SK-N-SH (cell line): ENCODE measurements around the gene C5orf58.

Experiments
- EZH2phosphoT487 ChIP-seq: fragments of 200-600 bp; sonication (generic); IDR thresholded peaks from 2 replicates; pipeline ENCODE4 v1.6.1; 2017; ENCODE audit warnings: low read depth, mixed run types, mild to moderate bottlenecking, antibody characterized with exemption, moderate library complexity, borderline replicate concordance
- JUND ChIP-seq: IDR thresholded peaks from 2 replicates; pipeline ENCODE4 v1.4.0; 2012
- NFIC ChIP-seq: IDR thresholded peaks from 2 replicates; pipeline ENCODE4 v1.4.0; 2012; ENCODE audit warnings: borderline replicate concordance
- NRF1 ChIP-seq: IDR thresholded peaks from 2 replicates; pipeline ENCODE4 v1.6.1; 2012; ENCODE audit warnings: low read depth, mild to moderate bottlenecking, low read length
- RAD21 ChIP-seq: IDR thresholded peaks from 2 replicates; pipeline ENCODE4 v1.6.1; 2012; ENCODE audit warnings: mild to moderate bottlenecking, low read length
- TF ChIP-seq, protein P1 (sequence below): fragments of 200-600 bp; sonication (generic); IDR thresholded peaks from 2 replicates; pipeline ENCODE4 v1.6.1; 2017; ENCODE audit warnings: antibody characterized with exemption, mild to moderate bottlenecking, moderate library complexity

DNA sequence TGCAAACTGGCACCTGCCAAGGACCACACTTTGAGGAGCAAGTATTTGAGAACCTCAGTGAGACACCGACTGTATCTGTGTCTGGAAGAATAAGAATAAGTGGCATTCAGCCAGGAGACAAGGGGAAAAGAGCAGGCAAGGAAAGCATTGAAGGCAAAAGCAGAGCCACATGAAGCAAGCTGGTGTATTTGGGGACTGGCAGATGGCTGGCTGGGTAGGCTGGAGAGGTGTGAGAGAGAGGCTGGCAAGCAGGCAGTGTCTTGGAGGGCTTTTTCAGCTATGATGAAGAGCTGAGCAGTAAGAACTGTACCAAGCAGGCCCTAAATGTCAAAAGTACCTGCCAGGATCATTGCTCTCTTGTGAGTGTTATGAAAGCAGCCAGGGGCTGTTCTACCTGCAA is 14.1 kb upstream of the C5orf58 start:
- TF ChIP-seq NFIC (no peak), RAD21 (no peak), EZH2phosphoT487 (no peak), JUND (no peak), NRF1 (no peak)
- TF ChIP-seq, protein P1, sequence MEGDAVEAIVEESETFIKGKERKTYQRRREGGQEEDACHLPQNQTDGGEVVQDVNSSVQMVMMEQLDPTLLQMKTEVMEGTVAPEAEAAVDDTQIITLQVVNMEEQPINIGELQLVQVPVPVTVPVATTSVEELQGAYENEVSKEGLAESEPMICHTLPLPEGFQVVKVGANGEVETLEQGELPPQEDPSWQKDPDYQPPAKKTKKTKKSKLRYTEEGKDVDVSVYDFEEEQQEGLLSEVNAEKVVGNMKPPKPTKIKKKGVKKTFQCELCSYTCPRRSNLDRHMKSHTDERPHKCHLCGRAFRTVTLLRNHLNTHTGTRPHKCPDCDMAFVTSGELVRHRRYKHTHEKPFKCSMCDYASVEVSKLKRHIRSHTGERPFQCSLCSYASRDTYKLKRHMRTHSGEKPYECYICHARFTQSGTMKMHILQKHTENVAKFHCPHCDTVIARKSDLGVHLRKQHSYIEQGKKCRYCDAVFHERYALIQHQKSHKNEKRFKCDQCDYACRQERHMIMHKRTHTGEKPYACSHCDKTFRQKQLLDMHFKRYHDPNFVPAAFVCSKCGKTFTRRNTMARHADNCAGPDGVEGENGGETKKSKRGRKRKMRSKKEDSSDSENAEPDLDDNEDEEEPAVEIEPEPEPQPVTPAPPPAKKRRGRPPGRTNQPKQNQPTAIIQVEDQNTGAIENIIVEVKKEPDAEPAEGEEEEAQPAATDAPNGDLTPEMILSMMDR, result no peak
